ENCODE data around the gene ATAD3B.

The ATAD3B gene

DNA sequence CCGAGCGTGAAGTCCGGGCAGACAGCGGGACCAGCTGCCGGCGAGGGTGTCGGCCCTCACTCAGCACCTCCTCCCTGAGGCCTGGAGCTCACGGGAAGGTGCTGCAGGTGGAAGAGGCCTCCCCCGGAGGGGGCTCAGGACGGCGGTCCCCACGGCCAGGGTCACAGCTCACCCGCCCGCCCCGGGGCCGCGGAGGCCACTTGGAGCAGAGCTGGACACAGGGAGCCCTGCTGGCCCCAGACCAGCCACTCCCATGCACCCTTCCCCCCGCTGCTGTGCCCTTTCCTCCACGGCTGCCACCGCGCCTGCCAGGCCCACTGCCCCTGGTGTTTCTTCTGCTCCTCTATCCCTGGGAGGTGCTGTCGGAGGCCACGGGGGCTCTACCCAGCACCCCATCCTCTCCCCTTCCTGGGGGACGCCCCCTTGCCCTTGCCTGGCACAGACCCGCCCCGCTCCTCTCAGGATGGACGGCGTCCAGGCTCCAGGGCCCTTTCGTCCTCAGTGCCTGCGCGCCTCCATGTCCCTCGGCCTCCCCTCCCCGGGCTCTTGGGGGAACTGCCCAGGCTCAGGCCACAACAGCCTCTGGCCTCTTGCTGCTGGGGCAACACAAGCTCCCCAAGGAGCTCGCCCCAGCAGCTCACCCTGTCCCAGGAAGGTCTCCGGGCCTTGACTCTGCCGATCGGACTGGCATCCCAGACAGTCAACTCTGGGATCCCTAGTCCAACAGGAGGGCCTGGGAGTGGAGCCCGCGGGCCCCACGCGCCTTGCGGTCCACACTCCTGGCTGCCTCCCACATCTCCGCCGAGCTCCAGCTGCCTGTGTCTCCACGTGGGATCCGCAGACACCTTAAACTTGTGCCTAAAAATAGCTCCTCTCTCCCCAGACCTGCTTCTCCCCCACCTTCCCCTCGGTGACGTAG, 64.7 kb downstream of the ATAD3B start:
- no peak for DNase-seq

DNA sequence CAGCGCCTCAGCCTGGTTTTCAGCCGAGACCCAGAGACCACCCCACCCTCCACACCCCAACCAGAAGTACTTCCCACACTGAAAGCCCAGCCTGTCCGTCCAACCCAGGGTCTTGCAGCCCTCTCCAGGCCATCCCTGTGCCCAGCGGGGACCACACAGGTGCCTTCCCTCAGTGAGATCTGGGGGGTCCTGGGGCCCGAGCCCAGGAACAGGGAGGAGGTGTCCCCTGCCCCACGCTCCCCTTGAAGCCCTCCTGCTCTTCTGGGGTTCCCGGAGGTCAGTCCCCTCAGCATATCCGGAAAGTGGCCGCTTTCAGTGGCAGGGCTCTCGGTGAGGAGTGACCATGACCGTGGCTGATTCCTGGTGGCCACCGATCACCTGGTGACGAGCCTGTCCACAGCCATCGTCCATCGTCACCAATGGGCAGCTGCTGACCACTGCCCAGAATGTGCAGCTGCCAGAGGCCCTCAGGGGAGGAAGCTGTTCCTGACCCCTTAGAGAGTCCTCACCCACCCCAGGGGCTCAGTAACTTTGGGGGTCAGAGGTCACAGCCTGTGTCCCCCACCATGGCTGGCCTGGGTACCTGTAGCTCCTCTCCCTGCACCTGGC, 65.5 kb downstream of the ATAD3B start:
- DNase-seq = no peak

DNA sequence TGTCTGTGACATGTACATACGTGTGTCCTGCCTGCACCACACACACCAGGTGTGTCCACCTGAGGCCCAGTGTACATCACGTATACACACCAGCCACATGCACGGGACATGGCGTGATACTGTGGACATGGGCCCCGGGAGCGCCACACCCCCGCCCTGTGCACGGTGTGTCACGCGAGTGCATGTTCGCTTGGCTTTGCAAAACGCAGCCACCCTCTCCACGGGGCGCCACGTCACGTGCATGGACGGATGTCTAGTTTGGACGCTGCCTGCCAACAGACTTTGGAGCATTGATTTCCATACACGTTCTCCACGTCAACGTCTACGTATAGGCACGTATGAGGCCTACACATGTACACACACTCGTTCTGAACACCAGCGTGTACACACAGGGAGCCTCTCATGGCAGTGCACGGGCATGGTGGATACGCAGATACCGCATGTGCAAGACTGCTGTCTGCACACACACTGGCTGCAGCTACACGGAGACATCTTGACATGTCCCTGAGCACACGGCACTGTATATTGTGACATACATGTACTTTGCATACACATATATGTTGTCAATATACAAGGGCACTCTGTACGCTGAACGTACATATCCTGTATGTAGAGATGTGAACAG, 66.2 kb downstream of the ATAD3B start:
- no peak for DNase-seq

- no peak for DNase-seq
These were observed 66.8 kb downstream of the ATAD3B start for GRCh38 chr1:1538334-1538733.

DNA sequence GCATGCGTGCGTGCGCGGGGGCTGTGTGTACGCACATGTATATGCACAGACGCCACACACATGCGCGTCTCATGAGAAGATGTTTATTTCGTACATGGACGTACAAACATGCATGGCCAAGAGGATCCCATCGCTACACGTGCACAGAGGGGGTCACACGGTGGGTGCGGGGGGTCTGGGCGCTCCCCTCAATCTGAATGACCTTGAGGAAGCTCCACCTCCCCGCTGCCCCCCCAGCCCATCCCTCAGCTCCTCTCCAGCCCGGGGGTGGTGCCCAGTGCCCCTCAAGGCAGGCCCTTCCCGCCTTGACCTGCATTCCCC, 67.4 kb downstream of the ATAD3B start:
- no peak for DNase-seq

DNA sequence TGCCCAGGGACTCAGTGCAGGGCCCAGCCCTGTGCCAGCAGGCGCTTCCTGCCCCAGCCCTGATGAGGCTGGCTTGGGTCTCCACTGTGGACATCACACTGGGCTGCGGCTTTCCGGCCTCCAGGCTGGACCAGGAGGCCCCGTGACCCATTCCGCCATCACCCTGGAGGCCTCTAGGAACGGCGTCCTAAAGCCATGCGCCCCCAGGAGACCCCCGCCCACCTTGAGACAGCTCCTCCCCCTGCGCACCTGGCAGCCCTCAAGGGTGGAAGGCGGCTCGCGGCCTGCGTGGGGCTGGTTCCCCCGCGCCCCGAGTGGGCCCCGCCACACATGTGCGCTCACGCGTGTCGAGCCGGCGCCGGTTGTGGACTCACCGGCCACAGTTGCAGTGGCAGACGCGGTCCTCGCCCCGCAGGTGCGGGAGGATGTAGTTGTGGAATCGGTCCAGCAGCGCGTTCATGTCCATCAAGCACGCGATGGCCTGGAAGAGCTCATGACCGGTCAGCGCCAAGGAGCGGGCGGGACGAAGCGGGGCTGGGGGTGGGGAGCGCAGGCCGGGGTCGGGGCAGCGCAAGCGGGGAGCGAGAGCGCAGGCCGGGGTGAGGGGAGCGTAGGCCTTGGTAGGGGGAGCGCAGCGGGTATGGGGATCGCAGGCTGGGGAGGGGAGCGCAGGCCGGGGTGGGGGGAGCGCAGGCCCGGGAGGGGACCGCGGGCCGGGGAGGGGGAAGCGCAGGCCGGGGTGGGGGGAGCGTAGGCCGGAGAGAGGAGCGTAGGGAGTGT, 67.9 kb downstream of the ATAD3B start:
- DNase-seq = no peak

GRCh38 chr1:1540090-1540817, 68.7 kb downstream of the ATAD3B start, which contains the start of gene TMEM240:
TMEM240 (minus strand) TSS chr1:1540624; CDS start chr1:1540346, 278 bp downstream.
- DNase-seq = no peak

DNA sequence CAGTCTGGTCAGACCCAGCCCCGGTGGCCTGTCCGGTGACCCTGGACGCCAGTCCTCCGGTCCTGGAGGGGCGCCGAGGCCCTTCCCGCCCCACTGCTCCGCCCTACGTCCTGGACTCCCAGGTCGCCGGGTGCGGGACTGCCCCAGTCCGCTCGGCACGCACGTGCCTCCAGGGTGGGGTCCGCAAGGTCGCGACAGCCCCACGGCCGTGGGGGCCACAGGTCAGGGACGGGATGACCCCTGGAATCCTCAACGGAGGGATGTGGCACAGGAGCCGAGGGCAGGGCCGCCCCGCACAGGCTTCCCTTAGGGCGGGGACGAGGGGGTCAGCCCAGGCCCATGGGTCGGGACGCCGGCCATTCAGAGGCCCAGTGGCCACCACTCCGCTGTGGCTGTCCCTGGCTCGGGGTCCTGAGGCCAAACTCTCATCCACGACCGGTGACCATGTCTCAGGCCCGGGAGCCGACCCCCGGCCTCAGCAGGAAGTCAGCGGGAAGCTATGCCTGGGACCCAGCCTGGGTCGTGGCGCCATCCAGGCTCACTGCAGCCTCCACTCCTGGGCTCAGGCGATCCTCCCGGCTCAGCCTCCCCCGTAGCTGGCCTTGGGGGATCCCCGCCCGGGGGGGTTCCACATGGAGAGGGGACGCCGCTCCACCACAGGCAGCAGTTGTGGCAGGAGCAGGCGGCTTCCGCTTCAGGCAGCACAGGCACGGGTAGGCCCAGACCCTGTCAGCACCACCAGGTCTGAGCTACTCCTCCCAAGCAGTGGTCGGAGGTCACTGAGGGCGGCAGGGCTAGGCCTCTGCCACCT, 69.5 kb downstream of the ATAD3B start:
- DNase-seq = no peak

- no peak for DNase-seq
These were observed 70.6 kb downstream of the ATAD3B start for GRCh38 chr1:1541956-1542765.

GRCh38 chr1:1542766-1543705, 71.5 kb downstream of the ATAD3B start:
- DNase-seq = no peak

- no peak for DNase-seq
These were observed 72.1 kb downstream of the ATAD3B start for GRCh38 chr1:1543706-1544099.

DNA sequence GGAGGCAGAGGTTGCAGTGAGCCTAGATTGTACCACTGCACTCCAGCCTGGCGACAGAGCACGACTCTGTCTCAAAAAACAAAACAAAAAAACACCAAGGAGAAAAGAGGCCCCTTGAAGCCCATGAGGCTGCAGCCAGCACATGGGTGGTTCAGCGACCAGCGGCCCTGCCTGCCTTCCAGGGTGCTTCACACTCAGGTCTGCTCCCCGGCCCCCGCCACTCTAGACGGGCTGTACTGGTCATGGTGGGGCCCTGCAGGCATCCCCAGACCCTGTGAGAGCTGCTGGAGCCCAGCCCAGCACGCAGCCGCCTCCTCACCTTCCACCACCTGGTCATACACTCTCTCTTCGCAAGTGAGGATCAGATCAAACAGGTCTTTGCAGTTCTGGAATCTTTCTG, 73.0 kb downstream of the ATAD3B start:
- DNase-seq = no peak

All from inflammatory macrophage treated with lipopolysaccharide for 4 hours (primary cell).